Measurements from ENCODE around the gene ZNF329. TPM values are rescaled to one million over a fixed set of nuclear protein-coding genes. Genes with fewer than 3 reads are reported as not detected.

Gene ZNF329
- total and polyA plus RNA-seq, 2 of the 13 experiments (the other 11 are each of a cell fraction or from before 2014, with no cell fraction given): 3.8 to 9.6 TPM

- TF ChIP-seq ZNF124 (CRISPR knock-in tag; IDR thresholded peaks at IDR 0.05) (no peak; the same call in 1 of the 2 replicates), CBX2 (IDR thresholded peaks at IDR 0.05; ENCODE audit: low read depth, low read length) (no peak), CBX2 (CRISPR knock-in tag; IDR thresholded peaks at IDR 0.05; ENCODE audit: low read depth) (no peak), PRPF4 (IDR thresholded peaks at IDR 0.05; ENCODE audit: low read depth, low read length, poor library complexity, severe bottlenecking) (no peak), TEF (CRISPR knock-in tag; IDR thresholded peaks at IDR 0.05) (no peak), ZNF780A (CRISPR knock-in tag; IDR thresholded peaks at IDR 0.05) (0 out of 2 replicates have a peak, but pooled peaks have one; percentile 46), ZNF260 (CRISPR knock-in tag; IDR thresholded peaks at IDR 0.05; ENCODE audit: borderline replicate concordance, low read depth) (no peak), ASH2L (IDR thresholded peaks at IDR 0.05; ENCODE audit: insufficient read length, low read depth, low read length) (peak; percentile 82), PRDM15 (CRISPR knock-in tag; IDR thresholded peaks at IDR 0.05) (peak; percentile 46; the same call in 1 of the 2 replicates)
- TF ChIP-seq, protein P1, sequence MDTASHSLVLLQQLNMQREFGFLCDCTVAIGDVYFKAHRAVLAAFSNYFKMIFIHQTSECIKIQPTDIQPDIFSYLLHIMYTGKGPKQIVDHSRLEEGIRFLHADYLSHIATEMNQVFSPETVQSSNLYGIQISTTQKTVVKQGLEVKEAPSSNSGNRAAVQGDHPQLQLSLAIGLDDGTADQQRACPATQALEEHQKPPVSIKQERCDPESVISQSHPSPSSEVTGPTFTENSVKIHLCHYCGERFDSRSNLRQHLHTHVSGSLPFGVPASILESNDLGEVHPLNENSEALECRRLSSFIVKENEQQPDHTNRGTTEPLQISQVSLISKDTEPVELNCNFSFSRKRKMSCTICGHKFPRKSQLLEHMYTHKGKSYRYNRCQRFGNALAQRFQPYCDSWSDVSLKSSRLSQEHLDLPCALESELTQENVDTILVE (CRISPR knock-in tag; IDR thresholded peaks at IDR 0.05): no peak
- TF ChIP-seq, protein P2, sequence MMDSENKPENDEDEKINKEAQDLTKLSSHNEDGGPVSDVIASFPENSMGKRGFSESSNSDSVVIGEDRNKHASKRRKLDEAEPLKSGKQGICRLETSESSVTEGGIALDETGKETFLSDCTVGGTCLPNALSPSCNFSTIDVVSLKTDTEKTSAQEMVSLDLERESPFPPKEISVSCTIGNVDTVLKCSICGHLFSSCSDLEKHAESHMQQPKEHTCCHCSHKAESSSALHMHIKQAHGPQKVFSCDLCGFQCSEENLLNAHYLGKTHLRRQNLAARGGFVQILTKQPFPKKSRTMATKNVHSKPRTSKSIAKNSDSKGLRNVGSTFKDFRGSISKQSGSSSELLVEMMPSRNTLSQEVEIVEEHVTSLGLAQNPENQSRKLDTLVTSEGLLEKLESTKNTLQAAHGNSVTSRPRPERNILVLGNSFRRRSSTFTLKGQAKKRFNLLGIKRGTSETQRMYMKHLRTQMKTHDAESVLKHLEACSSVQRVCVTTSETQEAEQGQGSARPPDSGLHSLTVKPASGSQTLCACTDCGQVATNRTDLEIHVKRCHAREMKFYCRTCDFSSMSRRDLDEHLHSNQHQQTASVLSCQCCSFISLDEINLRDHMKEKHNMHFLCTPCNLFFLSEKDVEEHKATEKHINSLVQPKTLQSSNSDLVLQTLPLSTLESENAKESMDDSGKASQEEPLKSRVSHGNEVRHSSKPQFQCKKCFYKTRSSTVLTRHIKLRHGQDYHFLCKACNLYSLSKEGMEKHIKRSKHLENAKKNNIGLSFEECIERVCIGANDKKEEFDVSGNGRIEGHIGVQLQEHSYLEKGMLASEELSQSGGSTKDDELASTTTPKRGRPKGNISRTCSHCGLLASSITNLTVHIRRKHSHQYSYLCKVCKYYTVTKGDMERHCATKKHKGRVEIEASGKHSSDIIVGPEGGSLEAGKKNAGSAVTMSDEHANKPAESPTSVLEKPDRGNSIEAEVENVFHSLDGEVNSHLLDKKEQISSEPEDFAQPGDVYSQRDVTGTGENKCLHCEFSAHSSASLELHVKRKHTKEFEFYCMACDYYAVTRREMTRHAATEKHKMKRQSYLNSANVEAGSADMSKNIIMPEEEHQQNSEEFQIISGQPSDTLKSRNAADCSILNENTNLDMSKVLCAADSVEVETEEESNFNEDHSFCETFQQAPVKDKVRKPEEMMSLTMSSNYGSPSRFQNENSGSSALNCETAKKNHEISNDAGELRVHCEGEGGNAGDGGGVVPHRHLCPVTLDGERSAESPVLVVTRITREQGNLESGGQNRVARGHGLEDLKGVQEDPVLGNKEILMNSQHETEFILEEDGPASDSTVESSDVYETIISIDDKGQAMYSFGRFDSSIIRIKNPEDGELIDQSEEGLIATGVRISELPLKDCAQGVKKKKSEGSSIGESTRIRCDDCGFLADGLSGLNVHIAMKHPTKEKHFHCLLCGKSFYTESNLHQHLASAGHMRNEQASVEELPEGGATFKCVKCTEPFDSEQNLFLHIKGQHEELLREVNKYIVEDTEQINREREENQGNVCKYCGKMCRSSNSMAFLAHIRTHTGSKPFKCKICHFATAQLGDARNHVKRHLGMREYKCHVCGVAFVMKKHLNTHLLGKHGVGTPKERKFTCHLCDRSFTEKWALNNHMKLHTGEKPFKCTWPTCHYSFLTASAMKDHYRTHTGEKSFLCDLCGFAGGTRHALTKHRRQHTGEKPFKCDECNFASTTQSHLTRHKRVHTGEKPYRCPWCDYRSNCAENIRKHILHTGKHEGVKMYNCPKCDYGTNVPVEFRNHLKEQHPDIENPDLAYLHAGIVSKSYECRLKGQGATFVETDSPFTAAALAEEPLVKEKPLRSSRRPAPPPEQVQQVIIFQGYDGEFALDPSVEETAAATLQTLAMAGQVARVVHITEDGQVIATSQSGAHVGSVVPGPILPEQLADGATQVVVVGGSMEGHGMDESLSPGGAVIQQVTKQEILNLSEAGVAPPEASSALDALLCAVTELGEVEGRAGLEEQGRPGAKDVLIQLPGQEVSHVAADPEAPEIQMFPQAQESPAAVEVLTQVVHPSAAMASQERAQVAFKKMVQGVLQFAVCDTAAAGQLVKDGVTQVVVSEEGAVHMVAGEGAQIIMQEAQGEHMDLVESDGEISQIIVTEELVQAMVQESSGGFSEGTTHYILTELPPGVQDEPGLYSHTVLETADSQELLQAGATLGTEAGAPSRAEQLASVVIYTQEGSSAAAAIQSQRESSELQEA (CRISPR knock-in tag; IDR thresholded peaks at IDR 0.05; ENCODE audit: not compliant biosample characterization): peak; percentile 88
These were observed 4.4 kb upstream of the ZNF329 start (continued) for GRCh38 chr19:58154679-58155648.
